HG02981 (cell line): ENCODE measurements around the gene ZFAND4.
"Not testable (repeated sequence)": the region's sequence is repeated elsewhere in the genome, so short reads cannot be mapped to it uniquely, and the experiment has no call there.

Experiments
- ATAC-seq: cut with Tn5 transposase; IDR thresholded peaks from one replicate; pipeline ENCODE4 v1.9.1; 2021; ENCODE audit warnings: mild to moderate bottlenecking, moderate library complexity; ENCODE audit not compliant: unreplicated experiment

The ZFAND4 gene

DNA sequence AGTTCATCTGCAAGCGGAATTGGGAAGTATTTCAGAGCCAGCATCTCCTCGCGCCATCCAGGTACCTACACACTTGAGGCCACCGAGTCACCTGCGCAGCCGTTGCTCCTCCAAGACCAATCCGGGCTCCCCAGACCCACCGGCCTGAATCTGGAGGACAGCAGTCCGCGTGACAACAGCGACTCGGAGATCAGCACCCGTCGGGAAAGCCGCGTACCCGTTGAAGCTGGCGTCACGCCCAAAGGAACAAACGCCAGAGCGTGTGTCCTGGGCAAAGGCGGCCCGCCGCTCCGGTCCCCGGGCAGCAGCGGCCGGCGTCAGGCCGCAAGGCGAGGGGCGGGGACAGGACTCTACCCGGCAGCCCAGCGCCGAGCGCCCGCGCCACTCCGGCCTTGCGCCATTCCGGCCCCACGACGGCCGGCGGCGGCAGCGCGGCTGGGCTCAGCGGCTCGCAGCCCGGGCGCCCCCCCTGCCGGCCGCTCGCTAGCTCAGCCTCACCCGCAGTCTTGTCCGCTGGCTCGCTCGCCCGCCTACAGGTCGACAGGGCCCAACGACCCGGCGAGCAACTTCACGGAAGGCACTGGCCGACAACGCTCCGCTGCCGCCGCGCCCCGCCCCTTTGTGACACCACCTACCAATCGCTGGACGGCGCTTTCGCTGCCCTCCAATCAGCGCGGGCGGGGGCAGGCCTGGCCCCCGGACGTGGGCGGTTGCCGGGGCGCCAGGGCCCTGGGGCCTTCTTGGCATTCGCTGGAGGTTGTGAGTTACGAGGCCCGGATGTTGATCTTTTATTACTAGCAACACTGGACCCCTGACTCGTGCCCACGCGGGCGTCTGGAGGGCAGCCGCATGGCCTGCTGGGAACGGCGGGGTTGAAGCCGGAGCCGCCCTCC, at the start of gene ZFAND4:
ZFAND4 (minus strand) TSS at position 592 of the 893 bp plus-strand sequence. CDS start 9,047 bp downstream, outside the sequence.
- peak; percentile 98 for ATAC-seq

DNA sequence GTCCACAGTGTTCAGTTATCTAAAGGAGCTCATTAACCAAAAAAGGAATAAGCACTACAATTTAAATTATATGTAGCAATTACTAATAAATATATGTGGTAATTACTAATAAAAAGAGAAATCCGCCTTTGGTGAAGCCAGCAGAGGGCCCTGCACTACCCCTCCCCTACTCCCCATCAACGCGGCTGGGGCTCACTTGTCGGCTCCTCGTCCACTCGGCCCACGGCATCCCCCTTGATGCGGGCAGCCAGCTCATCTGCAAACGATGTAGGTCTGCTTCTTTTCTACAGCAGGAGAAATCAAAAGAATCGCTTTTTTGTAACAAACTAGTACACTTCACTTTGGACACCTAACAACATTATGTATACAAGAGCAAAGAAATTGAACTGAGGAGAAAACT, 48.9 kb upstream of the ZFAND4 start:
- ATAC-seq, result not testable (repeated sequence)

DNA sequence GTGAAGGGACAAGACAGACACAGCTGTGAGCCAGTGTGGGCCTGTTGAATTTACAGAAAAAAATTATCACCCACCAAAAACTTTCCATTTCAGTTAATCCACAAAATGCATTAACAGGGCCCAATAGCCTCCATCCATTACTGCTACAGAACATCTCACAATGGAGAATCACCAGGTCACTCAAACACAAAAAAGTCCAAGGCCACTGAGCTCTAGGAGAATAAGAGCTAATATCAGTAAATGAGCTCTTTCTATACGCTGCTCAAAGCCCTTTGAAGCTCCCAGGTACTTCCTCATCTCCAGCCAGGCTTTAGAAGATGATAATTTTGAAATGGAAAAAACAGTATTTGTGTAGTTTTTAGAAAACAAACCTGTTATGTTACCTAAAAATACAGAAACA, 45.1 kb upstream of the ZFAND4 start:
- ATAC-seq, result not testable (repeated sequence)

DNA sequence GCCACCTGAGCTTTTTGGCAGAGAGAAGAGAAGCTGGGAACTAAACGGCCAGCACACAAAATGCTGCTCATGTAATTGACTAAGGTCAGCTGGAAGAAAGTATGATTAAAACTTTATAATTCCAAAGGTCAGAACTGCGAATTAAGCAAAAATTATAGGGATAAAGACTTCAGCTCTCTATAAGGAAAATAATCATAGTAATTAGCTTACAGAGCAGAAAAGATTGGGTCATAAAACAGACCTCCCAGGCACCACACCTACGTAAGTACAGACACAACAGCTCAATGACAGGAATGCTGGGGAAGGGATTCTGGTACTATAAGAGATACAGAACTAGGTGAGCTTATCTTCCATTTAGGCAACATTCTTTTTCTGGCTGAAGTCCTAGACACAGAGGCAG, 44.5 kb upstream of the ZFAND4 start:
- ATAC-seq, result not testable (repeated sequence)

DNA sequence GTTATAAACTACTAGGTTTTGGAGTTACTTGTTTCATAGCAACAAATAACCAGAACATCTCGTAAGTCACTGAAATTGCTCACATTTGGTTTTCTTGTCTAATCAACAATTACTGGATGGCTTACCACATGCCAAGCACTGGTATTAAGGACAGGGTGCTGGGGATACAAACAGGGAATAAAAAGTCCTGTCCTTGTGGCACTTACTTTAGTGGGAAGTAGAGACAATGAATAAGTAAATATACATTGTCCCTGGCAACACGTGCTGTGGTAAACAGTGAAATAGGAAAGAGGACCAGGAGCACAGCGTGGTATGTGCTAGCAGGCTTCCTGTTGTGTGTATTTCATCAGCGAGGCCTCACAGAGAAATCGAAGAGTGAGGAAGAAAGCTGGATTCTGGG, 38.7 kb upstream of the ZFAND4 start:
- ATAC-seq, result not testable (repeated sequence)

DNA sequence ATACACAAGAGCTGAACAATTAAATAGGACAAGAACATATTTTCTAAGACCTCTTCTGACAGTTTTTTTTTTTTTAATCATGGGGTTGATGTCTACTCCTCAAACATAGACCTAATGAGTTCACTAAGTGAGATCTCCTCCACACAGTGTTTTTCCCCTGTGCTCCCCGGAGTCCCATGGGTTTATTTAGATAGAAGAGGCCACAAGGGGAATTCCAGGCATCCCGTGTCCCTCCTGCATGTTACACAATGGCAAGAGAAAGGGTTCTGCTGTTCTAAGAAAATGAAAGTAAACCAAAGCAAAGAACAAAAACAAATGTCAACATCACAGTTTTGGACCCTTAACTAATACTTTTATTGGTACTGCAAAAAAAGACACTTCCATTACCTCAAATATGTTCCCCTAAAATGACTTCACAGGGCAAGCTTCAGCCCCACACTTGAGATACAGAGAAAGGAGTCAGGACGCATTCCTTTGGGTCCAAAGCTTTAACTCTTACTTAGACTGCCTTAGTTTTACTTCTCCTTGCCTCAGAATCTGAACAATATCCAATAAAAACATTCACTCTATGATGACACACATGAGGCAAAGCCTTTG, 37.7 kb upstream of the ZFAND4 start:
- ATAC-seq, result peak; percentile 90

DNA sequence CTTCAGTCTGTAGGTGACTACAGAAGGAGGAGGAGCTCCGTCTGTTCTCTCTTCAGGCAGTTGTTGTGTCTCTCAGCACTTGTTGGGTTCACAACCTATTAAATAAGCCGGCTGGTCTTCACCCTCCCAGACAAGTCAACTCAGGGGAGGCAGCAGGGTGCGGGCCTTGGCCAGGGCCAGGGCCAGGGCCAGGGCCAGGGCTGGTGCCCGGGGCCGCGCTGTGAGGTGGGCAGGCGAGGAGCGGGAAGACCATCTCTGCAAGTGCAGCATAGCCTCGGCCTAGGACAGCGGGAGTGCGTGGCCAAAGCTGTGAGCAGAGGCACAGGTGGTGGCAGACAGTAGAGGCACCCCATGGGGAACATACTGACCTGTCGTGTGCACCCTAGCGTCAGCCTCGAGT, 5.9 kb upstream of the ZFAND4 start:
- not testable (repeated sequence) for ATAC-seq

DNA sequence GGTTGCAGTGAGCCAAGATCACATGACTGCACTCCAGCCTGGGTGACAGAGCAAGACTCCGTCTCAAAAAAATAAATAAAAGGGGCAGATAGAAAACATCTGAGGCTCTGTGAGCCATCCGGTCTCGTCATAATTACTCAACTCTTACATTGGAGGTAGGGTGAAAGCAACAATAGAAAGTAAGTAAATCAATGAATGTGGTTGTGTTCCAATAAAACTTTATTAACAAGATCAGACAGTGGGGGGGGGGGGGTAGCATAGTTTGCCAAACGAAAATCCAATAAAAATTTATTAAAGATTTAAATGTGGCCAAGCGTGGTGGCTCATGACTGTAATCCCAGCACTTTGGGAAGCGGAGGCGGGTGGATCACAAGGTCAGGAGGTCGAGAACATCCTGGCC, 2.8 kb upstream of the ZFAND4 start:
- no peak for ATAC-seq

DNA sequence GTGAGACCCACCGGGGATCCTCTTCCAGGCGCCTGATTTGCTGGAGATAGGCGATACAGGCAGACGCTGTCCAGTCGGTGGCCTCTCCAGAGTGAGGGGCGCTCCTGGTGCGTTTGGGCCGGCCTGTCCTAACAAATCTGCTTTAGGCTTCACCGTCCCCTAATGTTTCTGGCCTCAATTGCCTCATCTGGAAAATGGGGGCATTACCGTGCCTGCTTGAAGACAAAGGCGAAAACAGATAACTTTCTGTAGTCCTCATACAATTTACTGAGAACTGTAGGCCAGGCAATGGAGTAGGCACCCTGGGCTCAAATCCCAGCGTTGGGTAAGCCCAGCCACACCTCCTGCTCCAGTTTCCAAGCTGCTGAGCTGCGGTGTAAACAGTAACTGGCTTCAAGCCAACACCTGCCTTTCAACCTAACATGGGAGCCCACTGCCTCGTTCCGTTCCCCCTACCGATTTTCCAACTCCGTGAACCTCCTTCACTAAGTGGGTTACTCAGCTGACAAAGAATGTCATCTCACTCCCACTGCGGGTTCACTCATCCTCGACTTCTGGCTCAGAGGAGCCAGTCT, 589 bp upstream of the ZFAND4 start:
- ATAC-seq, result no peak

DNA sequence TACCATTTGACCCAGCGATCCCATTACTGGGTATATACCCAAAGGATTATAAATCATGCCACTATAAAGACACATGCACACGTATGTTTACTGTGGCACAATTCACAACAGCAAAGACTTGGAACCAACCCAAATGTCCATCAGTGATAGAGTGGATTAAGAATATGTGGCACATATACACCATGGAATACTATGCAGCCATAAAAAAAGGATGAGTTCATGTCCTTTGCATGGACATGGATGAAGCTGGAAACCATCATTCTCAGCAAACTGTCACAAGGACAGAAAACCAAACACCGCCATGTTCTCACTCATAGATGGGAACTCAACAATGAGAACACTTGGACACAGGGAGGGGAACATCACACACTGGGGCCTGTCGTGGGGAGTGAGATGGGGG, 1.3 kb downstream of the ZFAND4 start:
- not testable (repeated sequence) for ATAC-seq

DNA sequence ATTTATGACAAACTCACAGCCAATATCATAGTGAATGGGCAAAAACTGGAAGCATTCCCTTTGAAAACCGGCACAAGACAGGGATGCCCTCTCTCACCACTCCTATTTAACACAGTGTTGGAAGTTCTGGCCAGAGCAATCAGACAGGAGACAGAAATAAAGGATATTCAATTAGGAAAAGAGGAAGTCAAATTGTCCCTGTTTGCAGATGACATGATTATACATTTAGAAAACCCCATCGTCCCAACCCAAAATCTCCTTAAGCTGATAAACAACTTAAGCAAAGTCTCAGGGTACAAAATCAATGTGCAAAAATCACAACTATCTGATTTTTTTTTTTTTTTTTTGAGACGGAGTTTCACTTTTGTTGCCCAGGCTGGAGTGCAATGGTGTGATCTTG, 2.7 kb downstream of the ZFAND4 start:
- ATAC-seq, result not testable (repeated sequence)

DNA sequence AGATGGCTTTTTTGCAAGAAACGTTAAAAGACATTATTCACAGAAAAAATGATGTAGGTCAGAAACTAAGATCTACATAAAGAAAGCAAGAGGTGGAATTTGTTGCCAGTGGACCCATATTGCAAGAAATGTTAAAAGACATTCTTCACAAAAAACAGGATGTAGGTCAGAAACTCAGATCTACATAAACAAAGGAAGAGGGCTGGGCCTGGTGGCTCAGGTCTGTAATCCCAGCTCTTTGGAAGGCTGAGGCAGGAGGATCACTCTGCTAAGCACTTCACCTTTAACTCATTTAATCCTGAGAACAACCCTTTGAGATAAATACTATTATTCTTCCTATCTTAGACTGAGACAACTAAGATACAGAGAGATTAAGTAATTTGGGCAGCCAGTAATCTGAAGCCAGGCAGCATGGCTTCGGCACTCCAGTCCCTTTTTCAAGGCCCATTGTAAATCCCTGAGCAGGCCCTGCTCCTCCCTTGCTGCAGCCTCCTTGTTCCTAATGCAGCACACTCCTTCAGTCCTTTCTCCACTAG, 11.6 kb downstream of the ZFAND4 start:
- no peak for ATAC-seq

DNA sequence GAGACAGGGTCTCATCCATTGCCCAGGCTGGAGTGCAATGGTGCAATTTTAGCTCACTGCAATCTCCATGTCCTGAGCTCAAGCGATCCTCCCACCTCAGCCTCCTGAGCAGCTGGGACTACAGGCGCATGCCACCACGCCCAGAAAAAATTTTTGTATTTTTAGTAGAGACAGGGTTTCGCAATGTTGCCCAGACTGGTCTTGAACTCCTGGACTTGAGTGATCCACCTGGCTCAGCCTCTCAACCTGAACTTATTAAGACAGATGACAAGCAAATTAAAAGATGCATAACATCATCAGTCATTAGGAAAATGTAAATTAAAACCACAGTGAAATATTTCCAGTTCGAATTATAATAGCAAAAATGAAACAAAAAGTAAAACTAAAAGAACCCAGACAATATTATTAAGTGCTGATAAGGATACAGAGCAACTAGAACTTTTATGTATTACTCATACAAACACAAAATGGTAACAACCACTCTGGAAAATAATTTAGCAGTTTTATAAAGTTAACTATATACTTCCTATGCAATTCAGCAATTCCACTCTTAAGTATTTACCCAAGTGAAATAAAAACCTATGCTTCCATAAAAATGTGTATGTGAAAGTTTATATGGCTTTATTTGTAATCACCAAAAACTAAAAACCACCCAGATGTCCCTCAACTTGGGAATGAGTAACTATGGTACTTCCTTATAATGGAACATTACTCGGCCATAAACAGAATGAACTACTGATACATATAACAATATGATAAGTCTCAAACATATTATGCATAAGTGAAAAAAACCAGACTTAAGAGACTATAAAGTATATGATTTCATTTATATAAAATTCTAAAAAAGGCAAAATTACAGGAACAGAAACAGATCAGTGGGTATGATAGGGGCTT, 15.3 kb downstream of the ZFAND4 start:
- ATAC-seq, result no peak

DNA sequence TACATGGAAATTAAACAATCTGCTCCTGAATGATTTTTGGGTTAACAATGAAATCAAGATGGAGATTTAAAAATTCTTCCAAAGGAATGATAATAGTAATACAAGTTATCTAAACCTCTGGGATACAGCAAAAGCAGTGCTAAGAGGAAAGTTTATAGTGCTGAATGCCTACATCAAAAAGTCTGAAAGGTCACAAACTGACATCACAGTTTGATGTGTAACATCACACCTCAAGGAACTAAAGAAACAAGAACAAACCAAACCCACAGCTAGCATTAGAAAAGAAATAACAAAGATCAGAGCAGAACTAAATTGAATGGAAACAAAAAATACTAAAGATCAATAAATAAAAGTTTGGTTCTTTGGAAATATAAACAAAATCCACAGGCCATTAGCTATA, 17.4 kb downstream of the ZFAND4 start:
- no peak for ATAC-seq

DNA sequence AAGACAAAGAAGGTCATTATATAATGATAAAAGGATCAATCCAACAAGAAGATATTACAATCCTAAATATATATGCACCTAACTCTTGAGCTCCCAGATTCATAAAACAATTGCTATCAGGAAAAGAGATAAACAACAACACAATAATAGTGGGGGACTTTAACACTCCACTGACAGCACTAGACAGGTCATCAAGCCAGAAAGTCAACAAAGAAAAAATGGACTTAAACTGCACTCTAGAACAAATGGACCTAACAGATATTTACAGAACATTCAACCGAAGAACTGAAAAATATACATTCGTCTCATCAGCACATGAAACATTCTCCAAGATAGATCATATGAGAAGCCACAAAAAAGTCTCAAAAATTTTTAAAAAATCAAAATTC, 17.8 kb downstream of the ZFAND4 start:
- ATAC-seq, result not testable (repeated sequence)

DNA sequence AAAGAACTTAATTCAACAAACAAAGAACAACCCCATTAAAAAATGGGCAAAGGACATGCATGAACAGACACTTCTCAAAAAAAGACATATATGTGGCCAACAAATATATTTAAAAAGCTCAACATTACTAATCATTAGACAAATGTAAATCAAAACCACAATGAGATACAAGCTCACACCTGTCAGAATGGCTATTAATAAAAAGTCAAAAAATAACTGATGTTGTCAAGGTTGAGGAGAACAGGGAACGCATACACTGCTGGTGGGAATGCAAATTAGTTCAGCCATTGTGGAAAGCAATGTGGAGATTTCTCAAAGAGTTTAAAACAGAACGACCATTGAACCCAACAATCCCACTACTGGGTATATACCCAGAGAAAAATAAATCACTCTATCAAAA, 19.1 kb downstream of the ZFAND4 start:
- peak; percentile 65 for ATAC-seq

DNA sequence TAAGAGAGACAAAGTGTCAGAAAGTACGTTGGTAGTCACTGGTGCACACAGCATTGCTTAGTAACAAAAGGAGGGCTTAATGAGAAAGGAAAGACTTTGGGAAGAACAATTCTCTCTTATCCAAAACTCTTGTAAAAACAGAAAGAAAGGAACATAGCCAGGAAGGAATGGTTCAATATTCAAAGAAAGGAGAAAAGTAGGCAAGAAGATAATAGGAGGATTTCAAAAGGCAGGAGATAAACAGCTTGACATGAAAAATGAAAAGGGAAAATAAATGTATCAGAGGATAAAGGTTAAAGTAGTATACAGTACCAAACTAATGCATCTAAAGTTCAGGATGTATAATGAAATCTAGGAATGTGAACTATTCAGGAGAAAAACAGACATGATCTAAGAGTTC, 20.1 kb downstream of the ZFAND4 start:
- ATAC-seq, result no peak

DNA sequence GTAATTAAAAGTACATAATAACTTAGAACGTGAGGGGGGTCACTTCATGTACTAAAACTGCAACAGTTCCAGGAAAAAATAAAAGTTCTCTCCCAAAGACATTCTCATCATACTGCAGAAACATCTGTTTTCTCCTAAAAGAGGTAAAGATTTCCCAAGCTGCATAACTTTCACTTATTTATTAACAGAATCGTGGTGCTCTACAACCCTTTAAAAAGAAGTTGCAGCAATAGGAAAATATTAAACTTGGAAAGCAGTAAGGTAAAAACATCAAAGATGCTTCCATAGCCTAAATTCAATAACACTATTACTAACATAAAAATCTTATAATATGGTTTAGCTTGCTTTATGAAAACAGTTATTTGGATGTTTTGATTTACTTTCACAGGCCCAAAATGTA, 23.3 kb downstream of the ZFAND4 start:
- no peak for ATAC-seq

DNA sequence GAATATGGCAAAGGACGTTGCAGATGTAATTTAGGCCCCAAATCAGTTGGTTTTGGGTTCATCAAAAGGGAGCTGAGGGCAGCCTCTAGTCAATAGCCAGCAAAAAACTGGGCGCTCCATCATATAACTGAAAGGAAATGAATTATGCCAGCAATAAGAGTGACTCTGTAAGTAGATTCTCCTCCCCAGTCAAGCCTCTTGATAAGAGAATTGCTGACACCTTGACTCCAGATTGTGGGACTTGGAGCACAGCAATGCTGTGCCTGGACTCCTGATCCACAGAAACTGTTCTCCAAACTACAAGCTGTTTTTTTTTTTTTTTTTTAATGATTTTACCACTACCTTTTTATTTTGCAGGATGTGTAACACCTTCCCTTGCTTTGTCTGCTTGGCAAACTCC, 25.5 kb downstream of the ZFAND4 start:
- ATAC-seq, result no peak

DNA sequence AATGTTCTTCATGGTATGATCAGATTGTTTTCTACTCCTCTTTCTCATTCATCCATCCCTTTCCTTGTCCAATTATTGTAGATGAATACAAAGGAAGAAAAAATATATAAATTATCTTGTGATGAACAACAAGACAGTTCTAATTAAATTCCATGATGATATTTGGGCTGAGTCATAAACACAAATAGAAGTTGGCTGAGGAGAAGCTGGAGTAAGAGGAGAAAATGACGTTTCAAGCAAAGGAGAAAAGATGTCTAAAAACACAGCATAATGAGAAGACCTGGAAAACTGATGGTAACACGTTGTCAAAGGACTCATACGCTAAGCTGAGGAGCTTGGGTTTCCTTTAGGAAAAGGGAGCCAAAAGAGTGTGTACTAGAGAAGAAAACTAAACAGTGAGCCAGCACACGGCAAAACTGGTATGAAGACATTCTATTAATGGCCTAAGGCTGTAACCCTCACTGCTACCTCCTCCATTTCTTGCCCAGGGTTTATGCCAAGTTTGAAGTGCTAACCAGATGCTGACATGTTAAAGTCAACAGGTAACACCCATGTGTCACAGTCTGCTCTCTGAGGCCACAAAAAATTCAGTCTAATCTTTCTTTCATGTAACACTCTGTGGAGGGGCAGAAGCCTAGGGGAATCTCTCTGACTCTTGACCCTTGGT, 26.1 kb downstream of the ZFAND4 start:
- no peak for ATAC-seq
